NCI-H2107 treated with DMSO at 0.1 percent for 48 hours (cell line): ENCODE data around the gene SNX8.
"Not testable (repeated sequence)": the region's sequence is repeated elsewhere in the genome, so short reads cannot be mapped to it uniquely, and the experiment has no call there.

ENCODE experiments used
- DNase-seq: peaks from one replicate; lab custom pipeline; 2025; ENCODE audit not compliant: unreplicated experiment; lab: John Stamatoyannopoulos, UW

SNX8 gene

GRCh38 chr7:2326951-2327350, 12.7 kb upstream of the SNX8 start:
- no peak for DNase-seq

- no peak for DNase-seq
Observed at GRCh38 chr7:2325162-2325561, 10.9 kb upstream of the SNX8 start.

GRCh38 chr7:2321020-2321419, 6.8 kb upstream of the SNX8 start:
- DNase-seq, result no peak

GRCh38 chr7:2317556-2318293, 3.5 kb upstream of the SNX8 start:
- no peak for DNase-seq

GRCh38 chr7:2316578-2316977, 2.3 kb upstream of the SNX8 start:
- no peak for DNase-seq

- DNase-seq, result no peak
Observed at GRCh38 chr7:2315787-2316186, 1.5 kb upstream of the SNX8 start.

- DNase-seq, result not testable (repeated sequence)
Observed at GRCh38 chr7:2314956-2315530, 802 bp upstream of the SNX8 start.

GRCh38 chr7:2313450-2314208, 612 bp downstream of the SNX8 start:
- DNase-seq, result no peak

- no peak for DNase-seq
Observed at GRCh38 chr7:2312267-2312929, 1.8 kb downstream of the SNX8 start.

- DNase-seq, result no peak
Observed at GRCh38 chr7:2309889-2310331, 4.3 kb downstream of the SNX8 start.

GRCh38 chr7:2307690-2308107, 6.5 kb downstream of the SNX8 start:
- no peak for DNase-seq

GRCh38 chr7:2306688-2307087, 7.6 kb downstream of the SNX8 start:
- no peak for DNase-seq

- DNase-seq, result not testable (repeated sequence)
Observed at GRCh38 chr7:2305258-2305657, 9.0 kb downstream of the SNX8 start.

- DNase-seq, result not testable (repeated sequence)
Observed at GRCh38 chr7:2303520-2303919, 10.7 kb downstream of the SNX8 start.

GRCh38 chr7:2302743-2303397, 11.4 kb downstream of the SNX8 start:
- DNase-seq, result not testable (repeated sequence)

- no peak for DNase-seq
Observed at GRCh38 chr7:2301511-2301863, 12.8 kb downstream of the SNX8 start.

GRCh38 chr7:2299870-2300512, 14.2 kb downstream of the SNX8 start:
- DNase-seq, result no peak

- no peak for DNase-seq
Observed at GRCh38 chr7:2299131-2299829, 15.0 kb downstream of the SNX8 start.

GRCh38 chr7:2296832-2297231, 17.4 kb downstream of the SNX8 start:
- no peak for DNase-seq
